Activated naive CD8-positive, alpha-beta T cell (primary cell): ENCODE data around the gene TMEM238L.

Source experiments
- H3K27ac Mint-ChIP-seq: one replicate; pipeline ENCODE4 v1.8.0; 2021; ENCODE audit warnings: mixed read lengths
- H3K27me3 Mint-ChIP-seq: one replicate; pipeline ENCODE4 v1.8.0; 2021; ENCODE audit warnings: mixed read lengths
- H3K36me3 Mint-ChIP-seq: one replicate; pipeline ENCODE4 v1.8.0; 2021; ENCODE audit warnings: mixed read lengths
- H3K4me1 Mint-ChIP-seq: one replicate; pipeline ENCODE4 v1.8.0; 2021; ENCODE audit warnings: low read depth, mixed read lengths
- H3K4me3 Mint-ChIP-seq: one replicate; pipeline ENCODE4 v1.8.0; 2021; ENCODE audit warnings: mild to moderate bottlenecking, mixed read lengths
- H3K9me3 Mint-ChIP-seq: one replicate; pipeline ENCODE4 v1.8.0; 2021; ENCODE audit warnings: low read depth, mixed read lengths

The TMEM238L gene

DNA sequence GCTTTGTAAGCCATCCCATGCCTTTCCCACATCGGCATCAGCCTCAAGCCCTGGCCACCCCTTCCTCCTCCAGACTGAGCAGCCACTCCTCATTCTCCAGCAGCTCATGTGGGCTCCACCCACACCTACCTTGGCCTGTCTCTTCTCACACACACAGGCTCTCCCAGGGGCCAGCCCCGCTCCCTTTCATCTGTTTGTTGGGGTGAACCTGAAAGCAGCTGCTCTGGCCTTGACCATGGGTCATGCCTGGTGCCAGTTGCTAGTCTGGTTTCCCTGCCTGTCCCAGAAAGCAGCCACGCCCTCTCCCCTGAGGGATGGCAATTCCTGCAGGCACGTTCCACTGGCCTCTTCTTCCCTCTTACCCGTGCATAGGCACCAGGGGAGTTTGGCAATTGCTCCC lies 11.4 kb upstream of the TMEM238L start:
- no peak overlapping the region for H3K27ac Mint-ChIP-seq
- H3K9me3 Mint-ChIP-seq, result no peaks in the 10 kb centered on the region
- no peaks in the 10 kb centered on the region for H3K36me3 Mint-ChIP-seq
- H3K4me1 Mint-ChIP-seq, result no peaks in the 10 kb centered on the region
- H3K4me3 Mint-ChIP-seq, result no peak overlapping the region
- H3K27me3 Mint-ChIP-seq, result peaks cover 2% of the 10 kb centered on the region

- Mint-ChIP-seq H3K27ac (no peak overlapping the region), H3K4me3 (no peak overlapping the region), H3K4me1 (no peaks in the 10 kb centered on the region), H3K9me3 (no peaks in the 10 kb centered on the region), H3K36me3 (no peaks in the 10 kb centered on the region), H3K27me3 (peaks cover 2% of the 10 kb centered on the region)
These were observed 10.2 kb upstream of the TMEM238L start for GRCh38 chr17:10814075-10814474.

- H3K27ac Mint-ChIP-seq, result no peak overlapping the region
- H3K4me3 Mint-ChIP-seq, result no peak overlapping the region
- H3K36me3 Mint-ChIP-seq, result no peaks in the 10 kb centered on the region
- H3K27me3 Mint-ChIP-seq, result peaks cover 2% of the 10 kb centered on the region
- no peaks in the 10 kb centered on the region for H3K4me1 Mint-ChIP-seq
- no peaks in the 10 kb centered on the region for H3K9me3 Mint-ChIP-seq
These were observed 8.8 kb upstream of the TMEM238L start for GRCh38 chr17:10812674-10813073.

DNA sequence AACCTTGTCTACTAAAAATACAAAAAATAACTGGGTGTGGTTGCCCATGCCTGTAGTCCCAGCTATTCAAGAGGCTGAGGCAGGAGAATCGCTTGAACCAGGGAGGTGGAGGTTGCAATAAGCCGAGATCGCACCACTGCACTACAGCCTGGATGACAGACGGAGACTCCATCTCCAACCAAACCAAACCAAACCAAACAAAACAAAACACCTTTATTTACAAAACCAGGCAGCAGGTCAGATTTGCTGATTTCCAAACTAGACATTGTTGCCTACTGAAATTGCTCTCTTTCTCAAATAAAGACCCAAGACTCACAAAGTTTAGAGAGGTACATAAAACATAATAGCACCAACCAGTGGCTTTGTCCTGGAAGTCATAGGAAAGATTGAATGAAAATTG lies 5.7 kb upstream of the TMEM238L start:
- no peaks in the 10 kb centered on the region for H3K4me1 Mint-ChIP-seq
- no peaks in the 10 kb centered on the region for H3K36me3 Mint-ChIP-seq
- no peak overlapping the region for H3K27ac Mint-ChIP-seq
- peaks cover 2% of the 10 kb centered on the region for H3K27me3 Mint-ChIP-seq
- no peaks in the 10 kb centered on the region for H3K9me3 Mint-ChIP-seq
- no peak overlapping the region for H3K4me3 Mint-ChIP-seq

- Mint-ChIP-seq H3K4me1 (no peaks in the 10 kb centered on the region), H3K4me3 (no peak overlapping the region), H3K9me3 (no peaks in the 10 kb centered on the region), H3K27me3 (peaks cover 2% of the 10 kb centered on the region), H3K36me3 (no peaks in the 10 kb centered on the region), H3K27ac (no peak overlapping the region)
These were observed 3.8 kb upstream of the TMEM238L start for GRCh38 chr17:10807704-10808128.

DNA sequence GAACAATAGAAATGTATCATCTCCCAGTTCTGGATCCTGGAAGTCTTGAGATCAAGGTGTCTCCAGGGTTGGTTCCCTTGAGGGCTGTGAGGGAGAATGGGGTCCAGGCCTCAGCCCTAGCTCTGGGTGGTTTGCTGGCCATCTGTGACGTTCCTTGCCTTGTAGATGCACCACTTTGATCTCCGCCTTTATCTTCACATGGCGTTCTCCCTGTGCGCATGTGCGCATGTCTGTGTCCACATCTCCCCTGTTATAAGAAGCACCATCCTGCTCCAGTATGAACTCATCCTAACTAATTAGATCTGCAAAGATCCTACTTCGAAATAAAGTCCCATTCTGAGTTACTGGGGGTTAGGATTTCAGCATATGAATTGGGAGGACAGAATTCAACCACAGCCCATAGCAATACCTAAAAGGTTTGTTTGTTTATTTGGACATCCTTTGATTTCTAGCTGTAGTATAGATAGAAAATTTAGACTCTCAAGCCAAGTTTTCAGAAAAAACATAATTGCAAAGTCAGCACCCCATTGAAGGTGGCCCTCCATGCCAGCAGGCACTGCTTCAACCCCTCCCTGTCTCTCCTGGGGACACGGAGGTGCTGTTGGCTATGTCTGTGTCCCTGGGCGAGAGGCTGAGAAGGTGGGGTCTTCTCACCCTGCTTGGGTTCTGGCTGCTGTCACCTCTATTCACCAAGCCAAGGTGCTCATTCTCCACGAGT lies 2.8 kb upstream of the TMEM238L start:
- H3K9me3 Mint-ChIP-seq, result no peaks in the 10 kb centered on the region

DNA sequence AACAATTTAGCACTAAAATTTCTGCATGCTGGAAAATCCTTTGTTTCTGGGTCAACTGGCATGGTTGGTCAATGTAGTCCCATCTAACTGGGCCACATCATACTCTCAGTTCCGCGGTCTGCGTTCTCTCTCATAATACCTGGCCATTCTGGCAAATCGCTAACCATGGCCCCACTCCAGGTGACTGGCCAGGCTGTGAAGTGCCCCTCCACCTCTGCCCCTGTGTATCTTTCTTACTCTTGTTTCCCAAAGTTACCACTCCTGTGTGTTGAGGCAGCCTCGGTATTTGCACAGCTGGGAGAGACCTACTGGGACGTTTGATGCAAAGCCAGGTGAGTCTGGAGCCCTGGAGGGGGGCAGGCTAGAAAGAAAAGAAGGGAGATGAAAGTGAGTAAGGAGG lies 2.0 kb upstream of the TMEM238L start:
- Mint-ChIP-seq H3K4me1 (no peaks in the 10 kb centered on the region), H3K4me3 (no peak overlapping the region), H3K9me3 (no peaks in the 10 kb centered on the region), H3K36me3 (no peaks in the 10 kb centered on the region), H3K27me3 (no peaks in the 10 kb centered on the region), H3K27ac (no peak overlapping the region)

More for the DNA sequence above, 2.8 kb upstream of the TMEM238L start:
- Mint-ChIP-seq H3K36me3 (no peaks in the 10 kb centered on the region), H3K27me3 (peaks cover 2% of the 10 kb centered on the region), H3K4me1 (no peaks in the 10 kb centered on the region), H3K27ac (no peak overlapping the region), H3K4me3 (no peak overlapping the region)

- no peaks in the 10 kb centered on the region for H3K9me3 Mint-ChIP-seq
- H3K27ac Mint-ChIP-seq, result no peak overlapping the region
- H3K36me3 Mint-ChIP-seq, result no peaks in the 10 kb centered on the region
- no peak overlapping the region for H3K4me3 Mint-ChIP-seq
- H3K4me1 Mint-ChIP-seq, result no peaks in the 10 kb centered on the region
- H3K27me3 Mint-ChIP-seq, result no peaks in the 10 kb centered on the region
These were observed 647 bp upstream of the TMEM238L start for GRCh38 chr17:10804546-10804945.

- Mint-ChIP-seq H3K27ac (no peak overlapping the region), H3K4me3 (no peak overlapping the region), H3K4me1 (no peaks in the 10 kb centered on the region), H3K9me3 (no peaks in the 10 kb centered on the region), H3K36me3 (no peaks in the 10 kb centered on the region), H3K27me3 (no peaks in the 10 kb centered on the region)
These were observed 549 bp downstream of the TMEM238L start for GRCh38 chr17:10803350-10803749.

DNA sequence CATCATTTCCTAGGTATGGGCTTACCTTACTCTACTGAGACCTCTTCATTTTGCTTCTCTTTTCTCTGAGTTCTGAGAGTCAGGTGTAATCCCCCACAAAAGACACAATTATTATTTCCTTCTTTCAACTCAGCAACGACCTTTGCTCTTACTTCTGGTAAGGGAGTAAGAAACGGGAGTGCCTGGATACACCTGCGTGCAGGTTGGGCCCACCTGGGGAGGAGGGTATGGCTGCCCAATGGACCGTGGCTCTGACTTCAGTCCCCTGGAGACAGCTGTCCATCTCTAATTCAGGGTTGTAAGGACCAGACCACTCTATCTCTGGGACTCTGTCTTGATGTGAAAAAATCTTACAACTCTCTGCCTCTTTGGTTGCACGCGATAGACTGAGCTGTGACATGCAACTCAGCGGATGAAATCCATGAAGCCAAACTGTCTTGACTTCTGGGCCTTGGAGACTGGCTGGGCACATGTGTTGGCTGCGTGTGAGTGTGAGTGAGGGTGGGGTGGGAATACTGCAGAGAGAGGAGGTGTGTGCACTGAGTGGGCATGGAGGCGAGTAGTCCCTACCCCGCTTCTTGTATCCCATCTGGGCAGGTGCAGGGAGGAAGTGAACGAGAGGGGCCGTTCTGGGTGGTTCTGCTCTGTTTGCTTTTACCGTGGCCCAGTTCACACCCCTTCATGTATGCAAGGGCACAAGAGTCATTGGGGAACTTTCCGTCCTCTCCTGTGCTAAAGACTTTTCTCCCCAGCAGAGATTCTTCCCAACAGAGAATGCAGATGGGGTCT lies 1.2 kb downstream of the TMEM238L start:
- Mint-ChIP-seq H3K4me1 (no peaks in the 10 kb centered on the region), H3K36me3 (no peaks in the 10 kb centered on the region), H3K4me3 (no peak overlapping the region), H3K27me3 (no peaks in the 10 kb centered on the region), H3K27ac (no peak overlapping the region), H3K9me3 (no peaks in the 10 kb centered on the region)

DNA sequence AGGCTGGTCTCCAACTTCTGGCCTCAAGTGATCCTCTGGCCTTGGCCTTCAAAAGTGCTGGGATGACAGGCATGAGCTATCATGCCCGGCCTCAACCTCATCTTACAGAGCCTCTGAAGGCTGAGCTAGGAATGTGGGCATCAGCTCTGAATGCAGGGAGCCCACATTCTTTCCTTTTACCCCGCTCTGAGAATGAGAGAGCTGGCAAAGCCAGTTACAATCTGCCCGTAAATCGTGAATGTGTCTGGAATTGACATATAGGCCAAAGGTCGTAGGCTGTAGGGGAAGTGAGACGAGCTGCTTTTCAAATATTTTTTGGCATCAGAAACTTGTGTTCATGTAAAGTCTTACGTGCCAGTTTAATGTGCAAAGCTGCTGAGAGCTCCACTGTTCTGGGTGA lies 4.5 kb downstream of the TMEM238L start:
- H3K27ac Mint-ChIP-seq, result no peak overlapping the region
- no peaks in the 10 kb centered on the region for H3K36me3 Mint-ChIP-seq
- H3K27me3 Mint-ChIP-seq, result no peaks in the 10 kb centered on the region
- no peaks in the 10 kb centered on the region for H3K9me3 Mint-ChIP-seq
- H3K4me1 Mint-ChIP-seq, result no peaks in the 10 kb centered on the region
- no peak overlapping the region for H3K4me3 Mint-ChIP-seq

- no peaks in the 10 kb centered on the region for H3K27me3 Mint-ChIP-seq
- H3K4me1 Mint-ChIP-seq, result no peaks in the 10 kb centered on the region
- no peak overlapping the region for H3K4me3 Mint-ChIP-seq
- no peaks in the 10 kb centered on the region for H3K36me3 Mint-ChIP-seq
- no peaks in the 10 kb centered on the region for H3K9me3 Mint-ChIP-seq
- no peak overlapping the region for H3K27ac Mint-ChIP-seq
These were observed 5.0 kb downstream of the TMEM238L start for GRCh38 chr17:10798910-10799309.

DNA sequence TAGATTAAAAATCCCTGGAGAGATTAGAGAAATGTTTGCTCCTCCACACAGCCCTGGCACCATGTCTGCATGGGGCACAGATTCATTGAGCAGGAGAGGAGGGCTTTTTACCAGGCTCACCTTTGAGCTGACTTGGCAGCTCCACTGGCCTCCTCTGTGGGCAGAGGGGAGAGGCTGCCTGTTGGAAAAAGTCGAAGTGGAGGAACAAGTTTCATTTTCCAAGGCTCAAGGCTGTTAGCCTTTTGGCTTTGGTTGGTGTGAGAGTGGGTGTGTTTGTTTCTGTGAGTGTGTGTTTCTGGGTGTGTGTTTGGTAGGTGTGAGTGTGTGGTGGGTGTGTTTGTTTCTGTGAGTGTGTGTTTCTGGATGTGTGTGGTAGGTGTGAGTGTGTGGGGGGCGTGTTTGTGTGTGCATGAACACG lies 5.6 kb downstream of the TMEM238L start:
- H3K4me3 Mint-ChIP-seq, result no peak overlapping the region
- no peaks in the 10 kb centered on the region for H3K4me1 Mint-ChIP-seq
- H3K36me3 Mint-ChIP-seq, result no peaks in the 10 kb centered on the region
- H3K27me3 Mint-ChIP-seq, result no peaks in the 10 kb centered on the region
- H3K9me3 Mint-ChIP-seq, result no peaks in the 10 kb centered on the region
- H3K27ac Mint-ChIP-seq, result no peak overlapping the region

DNA sequence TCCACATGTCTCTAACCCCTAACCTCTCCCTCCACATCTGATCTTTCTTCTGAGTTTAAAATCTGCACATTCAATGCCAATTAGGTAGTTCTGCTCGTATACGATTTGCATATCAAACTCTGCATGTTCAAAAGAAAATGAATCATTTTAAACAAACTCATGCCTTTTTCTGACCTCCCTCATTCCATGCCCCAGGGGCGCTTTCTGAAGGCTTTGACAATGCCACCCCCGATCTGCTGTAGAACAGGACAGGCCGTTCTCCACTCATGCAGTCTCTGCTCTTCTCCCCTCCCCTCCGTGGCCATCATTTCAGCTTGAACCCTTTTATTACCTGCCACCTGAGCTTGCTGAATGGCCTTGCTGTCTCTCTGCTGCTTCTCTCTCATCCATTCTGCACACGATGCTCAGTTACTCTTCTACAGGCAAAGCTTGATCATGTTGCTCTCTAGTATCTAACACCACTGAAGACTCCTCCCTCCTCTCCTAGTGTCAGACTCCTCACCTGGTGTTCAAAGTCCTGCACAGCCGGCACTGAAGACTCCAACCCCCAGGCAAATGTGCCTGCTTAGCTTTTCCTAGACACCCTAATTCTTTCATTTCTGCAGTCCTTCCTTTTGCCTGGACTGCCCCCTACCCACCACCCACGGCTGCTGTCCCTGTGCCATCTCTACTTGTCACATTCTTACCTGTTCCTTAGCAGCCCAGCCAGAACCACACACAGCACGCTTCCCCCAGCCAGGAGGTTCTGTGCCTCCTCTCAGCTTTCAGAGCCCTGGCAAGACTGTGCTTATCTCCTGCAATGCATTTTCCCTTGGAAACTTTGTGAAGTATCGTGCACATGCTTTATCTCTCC lies 6.2 kb downstream of the TMEM238L start:
- no peaks in the 10 kb centered on the region for H3K36me3 Mint-ChIP-seq
- no peak overlapping the region for H3K4me3 Mint-ChIP-seq
- H3K27me3 Mint-ChIP-seq, result no peaks in the 10 kb centered on the region
- no peaks in the 10 kb centered on the region for H3K4me1 Mint-ChIP-seq
- no peak overlapping the region for H3K27ac Mint-ChIP-seq
- no peaks in the 10 kb centered on the region for H3K9me3 Mint-ChIP-seq

DNA sequence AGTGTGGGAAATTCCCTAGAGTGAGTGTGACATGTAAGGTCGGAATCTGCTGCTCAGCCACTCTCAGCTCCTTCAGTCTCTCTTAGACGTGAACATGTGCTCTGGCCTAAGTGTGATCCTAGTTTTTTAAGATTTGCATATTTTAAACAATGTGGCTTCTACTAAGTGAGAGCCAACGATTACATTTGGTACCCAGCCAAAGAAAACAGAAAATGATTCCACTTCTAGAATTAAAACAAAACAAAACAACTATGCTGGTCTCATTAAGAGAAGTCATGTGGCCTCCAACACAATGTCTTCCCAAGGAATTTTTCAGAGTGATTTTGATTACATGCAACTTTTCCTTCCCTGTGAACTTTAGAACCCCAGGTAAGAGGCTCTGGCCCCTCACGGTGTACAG lies 10.1 kb downstream of the TMEM238L start:
- Mint-ChIP-seq H3K27ac (no peak overlapping the region), H3K9me3 (no peaks in the 10 kb centered on the region), H3K4me1 (no peaks in the 10 kb centered on the region), H3K27me3 (no peaks in the 10 kb centered on the region), H3K4me3 (no peak overlapping the region), H3K36me3 (no peaks in the 10 kb centered on the region)
